ENCODE results near the gene CNIH2. TPM values are rescaled to one million over a fixed set of nuclear protein-coding genes. Genes with fewer than 3 reads are reported as not detected.
A peak's percentile ranks its signal among the peaks of the same experiment; 100 is the strongest.

Gene CNIH2
- total RNA-seq, 1 experiment from 2014 or later, result not detected

GRCh38 chr11:66327171-66328030 lies 49.4 kb downstream of the CNIH2 start:
- no peak overlapping the region for H3K4me3 ChIP-seq
- H3K9me3 ChIP-seq, result no peaks in the 10 kb centered on the region
- peak; percentile 85 for DNase-seq

GRCh38 chr11:66328031-66328301 lies 50.0 kb downstream of the CNIH2 start:
- H3K27me3 ChIP-seq, result no peaks in the 10 kb centered on the region
- DNase-seq, result no peak
- no peaks in the 10 kb centered on the region for H3K9me3 ChIP-seq
- peaks cover 18% of the 10 kb centered on the region for H3K36me3 ChIP-seq
- no peak overlapping the region for H3K4me3 ChIP-seq

More at GRCh38 chr11:66327171-66328030, 49.4 kb downstream of the CNIH2 start:
- H3K27me3 ChIP-seq, result no peaks in the 10 kb centered on the region
- peaks cover 12% of the 10 kb centered on the region for H3K36me3 ChIP-seq

GRCh38 chr11:66328302-66329144 lies 50.5 kb downstream of the CNIH2 start:
- no peaks in the 10 kb centered on the region for H3K9me3 ChIP-seq
- H3K27me3 ChIP-seq, result no peaks in the 10 kb centered on the region
- H3K36me3 ChIP-seq, result peaks cover 23% of the 10 kb centered on the region
- DNase-seq, result peak; percentile 78
- no peak overlapping the region for H3K4me3 ChIP-seq

- Histone ChIP-seq H3K36me3 (peaks cover 27% of the 10 kb centered on the region), H3K9me3 (no peaks in the 10 kb centered on the region), H3K4me3 (no peak overlapping the region), H3K27me3 (no peaks in the 10 kb centered on the region)
- no peak for DNase-seq
Measured at GRCh38 chr11:66329165-66329673, 51.2 kb downstream of the CNIH2 start.

GRCh38 chr11:66330931-66331330 lies 53.0 kb downstream of the CNIH2 start:
- Histone ChIP-seq H3K9me3 (no peaks in the 10 kb centered on the region), H3K36me3 (peaks cover 42% of the 10 kb centered on the region), H3K4me3 (no peak overlapping the region), H3K27me3 (no peaks in the 10 kb centered on the region)
- no peak for DNase-seq

- Histone ChIP-seq H3K9me3 (no peaks in the 10 kb centered on the region), H3K27me3 (no peaks in the 10 kb centered on the region), H3K36me3 (peaks cover 42% of the 10 kb centered on the region), H3K4me3 (no peak overlapping the region)
- no peak for DNase-seq
Measured at GRCh38 chr11:66331542-66332370, 53.8 kb downstream of the CNIH2 start.

GRCh38 chr11:66332371-66333219 lies 54.6 kb downstream of the CNIH2 start:
- H3K27me3 ChIP-seq, result no peaks in the 10 kb centered on the region
- no peaks in the 10 kb centered on the region for H3K9me3 ChIP-seq
- no peak for DNase-seq
- H3K4me3 ChIP-seq, result no peak overlapping the region
- peaks cover 47% of the 10 kb centered on the region for H3K36me3 ChIP-seq

GRCh38 chr11:66333220-66333877 lies 55.4 kb downstream of the CNIH2 start:
- peaks cover 53% of the 10 kb centered on the region for H3K36me3 ChIP-seq
- H3K27me3 ChIP-seq, result no peaks in the 10 kb centered on the region
- H3K4me3 ChIP-seq, result no peak overlapping the region
- H3K9me3 ChIP-seq, result no peaks in the 10 kb centered on the region
- no peak for DNase-seq

Other genes with a start within 250 kb of the CNIH2 start
- not detected in 2 replicates for gene GAL3ST3, start 229.0 kb upstream of the CNIH2 start, total RNA-seq (2014; rRNA removed; shearing (Covaris generic); ENCODE audit: low replicate concordance)
- gene SF3B2, start 225.8 kb upstream of the CNIH2 start, total RNA-seq (2014; rRNA removed; shearing (Covaris generic); ENCODE audit: low replicate concordance), result 134 and 174 TPM in 2 replicates
- 2.6 and 11.2 TPM in 2 replicates for gene PACS1, start 207.9 kb upstream of the CNIH2 start, total RNA-seq (2014; rRNA removed; shearing (Covaris generic); ENCODE audit: low replicate concordance)
- gene KLC2, start 20.5 kb upstream of the CNIH2 start, total RNA-seq (2014; rRNA removed; shearing (Covaris generic); ENCODE audit: low replicate concordance), result 15.0 and 25.3 TPM in 2 replicates
- gene RAB1B, start 9.5 kb upstream of the CNIH2 start, total RNA-seq (2014; rRNA removed; shearing (Covaris generic); ENCODE audit: low replicate concordance), result 101 and 103 TPM in 2 replicates
- 217 and 220 TPM in 2 replicates for gene YIF1A, start 11.0 kb downstream of the CNIH2 start, total RNA-seq (2014; rRNA removed; shearing (Covaris generic); ENCODE audit: low replicate concordance)
- gene TMEM151A, start 13.7 kb downstream of the CNIH2 start, total RNA-seq (2014; rRNA removed; shearing (Covaris generic); ENCODE audit: low replicate concordance), result 0.56 TPM in 1 of 2 replicates, not detected in the other
- gene CD248, start 38.9 kb downstream of the CNIH2 start, total RNA-seq (2014; rRNA removed; shearing (Covaris generic); ENCODE audit: low replicate concordance), result not detected in 2 replicates
- gene RIN1, start 58.3 kb downstream of the CNIH2 start, total RNA-seq (2014; rRNA removed; shearing (Covaris generic); ENCODE audit: low replicate concordance), result 45.3 and 65.7 TPM in 2 replicates
- gene BRMS1, start 66.9 kb downstream of the CNIH2 start, total RNA-seq (2014; rRNA removed; shearing (Covaris generic); ENCODE audit: low replicate concordance), result 119 TPM in 2 replicates
- 26.6 and 34.6 TPM in 2 replicates for gene B4GAT1, start 69.5 kb downstream of the CNIH2 start, total RNA-seq (2014; rRNA removed; shearing (Covaris generic); ENCODE audit: low replicate concordance)
- not detected in 2 replicates for gene SLC29A2, start 93.6 kb downstream of the CNIH2 start, total RNA-seq (2014; rRNA removed; shearing (Covaris generic); ENCODE audit: low replicate concordance)
- gene NPAS4, start 142.9 kb downstream of the CNIH2 start, total RNA-seq (2014; rRNA removed; shearing (Covaris generic); ENCODE audit: low replicate concordance), result not detected in 2 replicates
- 92.7 and 167 TPM in 2 replicates for gene MRPL11, start 160.7 kb downstream of the CNIH2 start, total RNA-seq (2014; rRNA removed; shearing (Covaris generic); ENCODE audit: low replicate concordance)
- 7.3 and 7.7 TPM in 2 replicates for gene PELI3, start 188.7 kb downstream of the CNIH2 start, total RNA-seq (2014; rRNA removed; shearing (Covaris generic); ENCODE audit: low replicate concordance)
- 57.0 and 124 TPM in 2 replicates for gene DPP3, start 202.3 kb downstream of the CNIH2 start, total RNA-seq (2014; rRNA removed; shearing (Covaris generic); ENCODE audit: low replicate concordance)
- gene BBS1, start 232.5 kb downstream of the CNIH2 start, total RNA-seq (2014; rRNA removed; shearing (Covaris generic); ENCODE audit: low replicate concordance), result 7.7 and 14.7 TPM in 2 replicates

Data from MG63 (cell line).